ENCODE results near the gene NOVA1.
"Not testable (repeated sequence)": the region's sequence is repeated elsewhere in the genome, so short reads cannot be mapped to it uniquely, and the experiment has no call there.

Gene NOVA1

GRCh38 chr14:26597589-26598080, at the start of gene NOVA1:
NOVA1 (minus strand) TSS chr14:26598033; CDS start chr14:26597436, 597 bp downstream.
- DNase-seq = peak; percentile 62

DNA sequence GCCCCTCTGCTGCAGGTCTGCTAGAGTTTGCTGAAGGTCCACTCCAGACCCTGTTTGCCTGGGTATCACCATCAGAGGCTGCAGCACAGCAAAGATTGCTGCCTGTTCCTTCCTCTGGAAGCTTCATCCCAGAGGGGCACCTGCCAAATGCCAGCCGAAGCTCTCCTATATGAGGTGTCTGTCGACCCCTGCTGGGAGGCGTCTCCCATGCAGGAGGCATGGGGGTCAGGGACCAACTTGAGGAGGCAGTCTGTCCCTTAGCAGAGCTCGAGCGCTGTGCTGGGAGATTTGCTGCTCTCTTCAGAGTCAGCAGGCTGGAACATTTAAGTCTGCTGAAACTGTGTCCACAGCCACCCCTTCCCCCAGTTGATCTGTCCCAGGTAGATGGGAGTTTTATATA, 47.2 kb upstream of the NOVA1 start:
- not testable (repeated sequence) for DNase-seq

- DNase-seq = no peak
Measured at GRCh38 chr14:26636561-26636960, 38.7 kb upstream of the NOVA1 start.

DNA sequence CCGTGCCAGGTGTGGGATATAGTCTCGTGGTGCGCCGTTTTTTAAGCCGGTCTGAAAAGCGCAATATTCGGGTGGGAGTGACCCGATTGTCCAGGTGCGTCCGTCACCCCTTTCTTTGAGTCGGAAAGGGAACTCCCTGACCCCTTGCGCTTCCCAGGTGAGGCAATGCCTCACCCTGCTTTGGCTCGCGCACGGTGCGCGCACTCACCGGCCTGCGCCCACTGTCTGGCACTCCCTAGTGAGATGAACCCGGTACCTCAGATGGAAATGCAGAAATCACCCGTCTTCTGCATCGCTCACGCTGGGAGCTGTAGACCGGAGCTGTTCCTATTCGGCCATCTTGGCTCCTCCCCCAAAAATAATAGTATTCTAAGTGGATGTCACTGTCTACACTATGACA, 37.1 kb upstream of the NOVA1 start:
- not testable (repeated sequence) for DNase-seq

DNA sequence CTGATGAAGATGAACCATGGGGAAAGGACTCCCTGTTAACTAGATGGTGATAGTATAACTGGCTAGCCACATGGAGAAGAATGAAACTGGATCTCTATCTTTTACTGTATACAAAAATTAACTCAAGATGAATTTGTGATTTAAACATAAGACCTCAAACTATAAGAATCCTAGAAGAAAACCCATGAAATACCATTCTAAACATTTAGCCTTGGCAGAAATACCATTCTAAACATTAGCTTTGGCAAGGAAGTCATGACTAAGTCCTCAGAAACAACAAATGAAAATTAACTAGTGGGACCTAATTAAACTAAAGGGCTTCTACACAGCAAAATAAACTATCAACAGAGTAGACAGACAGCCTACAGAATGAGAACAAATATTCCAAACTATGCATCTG, 28.4 kb upstream of the NOVA1 start:
- DNase-seq = no peak

GRCh38 chr14:26622611-26623010, 24.8 kb upstream of the NOVA1 start:
- DNase-seq = no peak

DNA sequence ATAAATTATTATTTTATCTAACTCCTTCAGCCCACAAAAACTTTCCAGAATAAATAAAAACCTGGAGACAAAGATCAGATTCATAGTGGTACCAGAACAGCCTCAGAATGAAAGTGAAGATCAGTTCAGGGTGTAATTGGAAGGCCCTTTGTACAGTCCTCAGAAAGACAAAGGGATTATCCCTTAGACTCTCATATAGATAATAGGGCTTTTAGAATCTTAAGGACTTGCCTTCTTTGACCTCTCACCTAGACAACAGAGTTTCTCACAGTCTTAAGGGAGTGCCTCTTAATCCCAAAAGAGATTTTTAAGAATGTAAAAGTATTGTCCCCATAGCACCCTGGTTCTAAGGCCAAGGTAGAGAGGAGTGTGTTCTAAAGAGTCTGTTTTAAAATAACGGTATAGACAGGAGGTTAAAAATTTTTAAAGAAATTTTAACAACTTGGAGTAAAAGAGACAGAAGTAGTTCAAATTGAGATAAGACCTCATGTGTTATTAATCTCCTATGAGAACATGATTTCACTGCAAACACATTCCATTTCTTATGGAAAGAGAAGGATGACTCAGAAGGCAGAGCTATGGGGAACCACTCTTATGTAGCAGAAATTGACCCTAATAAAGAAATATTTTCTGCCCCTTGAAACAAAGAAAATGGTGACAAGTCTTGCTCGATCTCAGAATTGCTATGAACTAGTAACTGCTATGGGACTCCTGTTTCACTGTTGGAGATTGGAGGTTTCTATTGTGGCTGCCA, 24.2 kb upstream of the NOVA1 start:
- DNase-seq = no peak

DNA sequence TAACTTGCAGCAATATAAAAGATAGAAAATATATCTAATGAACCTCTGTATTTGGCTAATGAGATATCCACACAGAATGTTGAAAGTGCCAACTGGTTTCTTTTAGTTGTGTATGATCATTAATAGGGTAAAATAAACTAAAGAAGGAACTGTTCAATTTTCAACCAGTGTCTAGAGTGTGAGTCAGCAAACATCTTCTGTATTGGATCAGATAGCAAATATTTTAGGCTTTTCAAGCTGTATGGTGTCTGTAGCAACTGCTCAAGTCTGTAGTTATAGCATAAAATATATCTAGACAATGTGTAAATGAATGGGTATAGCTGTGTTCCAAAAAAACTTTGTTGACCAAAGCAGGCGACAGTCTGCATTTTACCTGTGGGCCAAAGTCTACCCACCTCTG, 23.5 kb upstream of the NOVA1 start:
- no peak for DNase-seq

DNA sequence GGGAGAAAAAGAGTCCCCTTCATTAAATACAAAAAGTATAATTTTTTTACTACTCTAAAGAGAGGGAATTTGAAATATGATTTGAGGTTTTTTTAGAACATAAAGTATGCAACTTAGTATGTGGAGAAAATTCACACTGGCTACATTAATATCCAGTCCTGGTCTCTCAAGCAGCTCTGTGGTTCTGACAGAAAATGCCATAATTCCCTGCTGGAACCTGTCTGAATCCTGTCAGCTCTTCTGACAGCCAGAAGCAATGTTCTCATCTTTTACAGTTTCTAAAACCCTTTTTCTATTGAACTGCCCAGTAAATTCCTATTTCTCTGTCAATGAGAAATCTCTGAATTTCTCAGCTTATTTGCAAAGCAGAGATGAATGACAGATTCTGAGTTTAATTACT, 13.4 kb upstream of the NOVA1 start:
- no peak for DNase-seq

DNA sequence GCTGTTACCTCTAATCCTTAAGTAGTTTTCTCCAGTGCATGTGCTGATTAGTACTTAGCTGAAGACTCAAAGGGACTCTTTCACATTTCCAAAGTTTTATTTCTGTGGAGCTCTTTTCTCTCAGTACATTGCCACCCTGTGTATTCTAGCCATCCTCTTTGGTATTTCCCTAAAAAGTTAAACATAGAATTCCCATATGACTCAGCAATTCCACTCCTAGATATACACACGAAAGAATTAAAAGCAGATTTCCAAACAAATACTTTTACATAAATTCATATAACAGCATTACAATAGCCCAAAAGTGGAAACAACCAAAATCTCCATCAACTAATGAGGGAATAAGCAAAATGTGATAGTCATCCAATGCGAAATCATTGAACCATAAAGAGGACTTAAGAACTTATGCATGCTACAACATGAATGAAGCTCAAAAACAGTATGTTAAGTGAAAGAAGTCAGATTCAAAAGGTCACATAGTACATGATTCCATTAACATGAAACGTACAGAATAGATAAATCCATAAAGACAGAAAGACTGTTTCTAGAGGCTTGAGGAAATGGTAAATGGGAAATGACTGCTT, 9.0 kb upstream of the NOVA1 start:
- no peak for DNase-seq

- DNase-seq = no peak
Measured at GRCh38 chr14:26605602-26606001, 7.8 kb upstream of the NOVA1 start.

GRCh38 chr14:26602902-26603301, 5.1 kb upstream of the NOVA1 start:
- no peak for DNase-seq

- DNase-seq = no peak
Measured at GRCh38 chr14:26601856-26602255, 4.0 kb upstream of the NOVA1 start.

DNA sequence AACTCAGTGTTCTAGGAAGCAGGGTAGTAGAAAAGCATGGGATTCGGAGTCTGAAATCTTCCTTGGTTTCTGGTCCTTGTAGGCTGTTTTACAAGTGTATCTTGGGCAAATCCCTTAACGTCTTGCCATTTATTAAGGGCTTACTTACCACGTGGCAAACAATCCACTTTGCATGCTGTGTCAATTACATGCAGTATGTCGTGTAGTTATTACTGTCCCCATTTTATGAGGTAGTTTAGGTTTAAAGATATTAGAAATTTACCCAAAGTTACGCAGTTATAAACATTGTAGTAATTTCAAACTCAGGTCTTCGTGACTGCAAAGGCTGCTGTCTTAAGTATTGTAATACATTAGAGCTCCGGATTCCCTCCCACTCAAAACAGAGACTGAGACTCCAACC, 1.5 kb upstream of the NOVA1 start:
- DNase-seq = no peak

- no peak for DNase-seq
Measured at GRCh38 chr14:26598672-26599131, 869 bp upstream of the NOVA1 start.

DNA sequence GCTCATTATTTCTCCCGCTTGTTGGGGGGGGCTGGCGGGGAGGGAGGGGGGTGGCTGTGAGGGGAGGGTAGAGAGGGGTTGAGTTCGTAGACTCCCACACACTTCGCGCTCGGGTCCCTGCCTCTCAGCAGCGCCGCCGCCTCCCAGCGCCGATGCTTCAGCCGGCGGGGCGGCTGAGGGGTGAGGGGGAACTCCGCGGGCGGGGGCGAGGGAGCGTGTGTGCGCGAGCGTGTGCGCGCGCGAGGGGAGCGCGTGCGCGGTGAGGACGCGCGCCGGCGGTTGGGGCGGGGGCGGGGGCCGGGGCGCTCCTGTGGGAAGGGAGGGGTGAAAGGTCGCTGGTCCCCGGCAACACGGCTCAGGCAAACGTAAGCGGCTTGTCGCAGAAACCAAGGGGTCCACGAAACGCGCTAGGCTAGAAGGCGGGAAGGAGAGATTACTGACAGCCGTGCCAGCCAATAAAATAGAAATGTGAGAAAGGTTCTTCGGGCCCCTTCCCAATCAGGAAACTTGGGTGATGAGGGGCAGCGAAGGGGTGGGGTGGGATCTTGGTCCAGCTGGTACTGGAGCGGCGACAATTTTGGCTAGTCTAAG, 343 bp upstream of the NOVA1 start:
- DNase-seq = peak; percentile 91

- no peak for DNase-seq
Measured at GRCh38 chr14:26597071-26597588, 703 bp downstream of the NOVA1 start.

- no peak for DNase-seq
Measured at GRCh38 chr14:26596543-26597061, 1.2 kb downstream of the NOVA1 start.

DNA sequence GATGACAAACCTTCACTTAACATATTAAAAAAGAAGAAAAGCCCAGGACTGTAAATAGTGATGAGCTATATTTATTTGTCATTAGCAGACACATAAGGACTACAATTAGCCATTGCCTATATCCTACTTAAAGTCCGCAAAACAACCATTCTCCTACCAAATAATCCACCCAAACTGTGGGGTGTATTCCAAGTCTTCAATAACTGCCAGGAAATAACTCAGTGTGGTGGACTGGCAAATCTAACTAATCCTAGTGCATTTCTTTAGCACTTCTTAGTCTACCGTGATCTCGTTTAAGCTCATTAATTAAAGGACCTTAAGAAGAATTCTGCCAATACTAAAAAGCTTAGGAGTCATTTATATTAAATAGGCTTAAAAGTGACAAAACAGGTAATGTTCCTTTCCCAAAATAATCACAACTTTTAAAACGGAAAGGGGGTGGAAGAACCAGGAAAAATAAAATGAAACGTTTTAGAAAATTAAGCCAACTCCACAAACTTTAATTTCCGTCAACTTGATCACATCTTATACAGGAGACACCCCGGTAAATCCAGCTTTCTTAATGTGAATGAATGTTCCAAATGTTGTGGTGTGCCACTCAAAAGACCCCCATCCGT, 1.8 kb downstream of the NOVA1 start:
- DNase-seq = no peak

DNA sequence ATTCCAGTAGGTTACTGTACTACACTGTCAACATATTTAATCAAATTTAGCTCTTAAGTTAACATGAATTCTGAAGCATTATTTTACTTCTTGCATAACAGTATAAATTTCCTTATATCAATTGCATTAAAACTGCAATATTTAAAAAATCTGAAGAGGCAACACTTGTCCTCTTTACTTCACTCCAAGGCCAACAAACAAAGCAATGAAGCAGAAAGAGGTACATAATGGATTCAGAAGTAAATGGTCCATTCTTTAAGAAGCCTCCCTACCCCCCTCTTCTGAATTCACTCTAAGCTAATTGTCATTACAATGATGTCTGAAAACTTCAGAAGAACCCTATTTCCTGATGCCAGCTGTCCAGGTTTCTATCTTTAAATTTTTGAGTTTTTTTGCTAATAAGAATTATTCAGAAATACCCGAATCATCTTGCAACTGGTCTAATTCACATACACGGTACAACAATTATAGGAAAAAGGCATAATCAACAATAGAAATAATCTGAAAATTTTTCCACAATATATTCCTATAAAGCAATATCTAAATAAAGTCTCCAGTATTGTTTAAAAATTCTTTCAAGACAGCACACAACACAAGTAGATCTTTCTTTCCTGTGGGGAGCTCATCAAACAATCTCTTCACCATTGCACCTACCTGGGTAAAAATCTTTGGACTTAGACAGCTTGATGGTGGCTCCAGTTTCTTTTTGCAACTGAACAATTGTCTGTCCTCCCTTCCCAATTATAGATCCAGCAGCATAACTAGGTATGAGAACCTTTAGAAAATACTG, 2.9 kb downstream of the NOVA1 start:
- no peak for DNase-seq

GRCh38 chr14:26594148-26594547, 3.7 kb downstream of the NOVA1 start:
- DNase-seq = no peak

DNA sequence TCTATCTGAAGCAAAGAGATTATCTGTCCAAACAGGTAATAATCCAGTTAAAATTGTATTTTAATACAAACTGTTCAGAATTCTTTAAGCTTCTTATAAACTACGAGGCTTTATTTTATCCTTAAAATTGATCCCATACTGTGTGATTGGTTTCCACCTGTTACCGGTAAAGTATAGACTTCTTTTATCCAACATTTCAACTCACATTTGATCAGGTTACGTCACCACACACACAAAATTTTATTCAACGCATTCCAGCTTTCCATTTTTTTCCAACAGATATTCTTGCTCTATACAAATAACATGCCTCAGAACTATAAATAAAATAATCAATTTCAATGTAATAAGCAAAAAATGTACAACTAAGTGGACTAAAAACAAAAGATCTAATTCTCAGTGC, 4.5 kb downstream of the NOVA1 start:
- no peak for DNase-seq

Data from DMS153 (cell line).